Measurements from ENCODE around the gene HJURP. TPM values are rescaled to one million over a fixed set of nuclear protein-coding genes. Genes with fewer than 3 reads are reported as not detected.

HJURP gene
- total and polyA plus RNA-seq, 2 donors (not counting 3 experiments of a cell fraction or from before 2014, with no cell fraction given): 34.4 to 60.9 TPM

- H3K9me3 ChIP-seq (replicated peaks; ENCODE audit: control insufficient read depth, insufficient read depth, low read length): no peaks in the 10 kb centered on the region
- H4K20me1 ChIP-seq (replicated peaks; ENCODE audit: control insufficient read depth, extremely low read depth, insufficient read depth, low read length): no peaks in the 10 kb centered on the region
- H3K4me3 ChIP-seq (replicated peaks in 1 of 3; ENCODE audit: insufficient read depth in 1 of 3, low read depth in 1 of 3, low read length in 3 of 3): no peak overlapping the region
- no peak overlapping the region for H3K9ac ChIP-seq (replicated peaks; ENCODE audit: extremely low read depth, insufficient read depth, low read length)
- H3K4me1 ChIP-seq (ENCODE audit: control insufficient read depth, extremely low read depth, insufficient read depth, low read length): no peaks in the 10 kb centered on the region
- H3K4me2 ChIP-seq (ENCODE audit: insufficient read depth, low read length): no peak overlapping the region
- no TSS peak for BruUV-seq (replicated peaks)
- H2AFZ ChIP-seq (ENCODE audit: low read depth, low read length): no peak overlapping the region
- H3K36me3 ChIP-seq (ENCODE audit: control insufficient read depth in 2 of 2, extremely low read depth in 1 of 2, insufficient read depth in 2 of 2, low read length in 2 of 2): peaks cover 0 to 2% of the 10 kb centered on the region in 2 experiments
- H3K27ac ChIP-seq (ENCODE audit: insufficient read depth, low read depth, low read length): no peak overlapping the region
- DNase-seq (ENCODE audit: low read depth, low spot score) (no peak), FAIRE-seq (no peak)
- H3K27me3 ChIP-seq (ENCODE audit: control insufficient read depth in 2 of 2, insufficient read depth in 2 of 2, low read length in 2 of 2): no peaks in the 10 kb centered on the region
- TF ChIP-seq FOS (IDR thresholded peaks at IDR 0.05; ENCODE audit: borderline replicate concordance, insufficient read depth, low read length) (no peak), MYC (IDR thresholded peaks at IDR 0.05; ENCODE audit: low read depth, low read length) (no peak), JUN (IDR thresholded peaks at IDR 0.05; ENCODE audit: borderline replicate concordance, insufficient read depth, insufficient read length, low read depth) (no peak), EZH2 (IDR thresholded peaks at IDR 0.05; ENCODE audit: borderline replicate concordance, low read depth, low read length, severe bottlenecking) (no peak), MAX (IDR thresholded peaks at IDR 0.05; ENCODE audit: insufficient read depth, insufficient read length) (no peak), CTCF (IDR thresholded peaks at IDR 0.05; ENCODE audit: extremely low read depth in 1 of 2, insufficient read depth in 1 of 2, low read depth in 1 of 2, low read length in 2 of 2) (no peak), POLR2A (IDR thresholded peaks at IDR 0.05; ENCODE audit: low read depth, low read length) (no peak), GATA2 (IDR thresholded peaks at IDR 0.05; ENCODE audit: insufficient read depth, insufficient read length, low read depth, low read length) (no peak)
- CTCF ChIA-PET: interaction anchor here (4.0 kb wide), 1 partner anchor 382 kb away, joined by 54 read pairs; no protein-coding TSS in a partner anchor
- intact Hi-C loops (cut with micrococcal nuclease): loop anchor here (10.0 kb wide), 1 partner anchor 545 kb away; no protein-coding TSS in a partner anchor
- POLR2A ChIA-PET: no interaction called here
- H3K9me1 ChIP-seq (replicated peaks; ENCODE audit: control insufficient read depth, extremely low read depth, insufficient read depth, low read length): no peaks in the 10 kb centered on the region
- peaks cover 1% of the 10 kb centered on the region for H3K79me2 ChIP-seq (ENCODE audit: control insufficient read depth, insufficient read depth, low read length)
- dilution Hi-C loops (cut with MboI; ENCODE audit: extremely low pct_ligation_motif_present, low sequenced_read_pairs): no loop called here
Observed at GRCh38 chr2:233830111-233830802, 24.1 kb downstream of the HJURP start.
